SK-N-SH (cell line): ENCODE data around the gene KBTBD3.

ENCODE experiments used
- CHD2 ChIP-seq: fragments of 150-350 bp; IDR thresholded peaks from 2 replicates; pipeline ENCODE4 v1.6.1; 2018; ENCODE audit warnings: low read length; ENCODE audit not compliant: partially characterized antibody
- CTCF ChIP-seq: fragments of 200-600 bp; sonication (generic); IDR thresholded peaks from 2 replicates; pipeline ENCODE4 v1.6.1; 2017; ENCODE audit warnings: antibody characterized with exemption, mild to moderate bottlenecking, moderate library complexity
- ELF1 ChIP-seq: IDR thresholded peaks from 2 replicates; pipeline ENCODE4 v1.4.0; 2012
- EZH2phosphoT487 ChIP-seq: fragments of 200-600 bp; sonication (generic); IDR thresholded peaks from 2 replicates; pipeline ENCODE4 v1.6.1; 2017; ENCODE audit warnings: low read depth, mixed run types, mild to moderate bottlenecking, antibody characterized with exemption, moderate library complexity, borderline replicate concordance
- FOSL2 ChIP-seq: IDR thresholded peaks from 2 replicates; pipeline ENCODE4 v1.4.0; 2012; ENCODE audit warnings: low read depth, mild to moderate bottlenecking, moderate library complexity, borderline replicate concordance
- MAX ChIP-seq: IDR thresholded peaks from 2 replicates; pipeline ENCODE4 v1.4.0; 2012; ENCODE audit warnings: low read depth
- POLR2AphosphoS5 ChIP-seq: IDR thresholded peaks from 2 replicates; pipeline ENCODE4 v1.6.1; 2012; ENCODE audit warnings: low read depth, low read length
- RAD21 ChIP-seq: IDR thresholded peaks from 2 replicates; pipeline ENCODE4 v1.6.1; 2012; ENCODE audit warnings: mild to moderate bottlenecking, low read length
- RCOR1 ChIP-seq: fragments of 150-350 bp; IDR thresholded peaks from 2 replicates; pipeline ENCODE4 v1.6.1; 2017; ENCODE audit warnings: antibody characterized with exemption, low read length
- REST ChIP-seq: IDR thresholded peaks from 2 replicates; pipeline ENCODE4 v1.6.1; 2012; ENCODE audit warnings: mild to moderate bottlenecking, low read depth, low read length, moderate library complexity
- RFX5 ChIP-seq: IDR thresholded peaks from 2 replicates; pipeline ENCODE4 v1.6.1; 2012; ENCODE audit warnings: mild to moderate bottlenecking, improper control_type of control experiment, low read length
- RXRA ChIP-seq: IDR thresholded peaks from 2 replicates; pipeline ENCODE4 v1.4.0; 2012; ENCODE audit warnings: low read depth, mild to moderate bottlenecking, borderline replicate concordance
- TCF12 ChIP-seq: IDR thresholded peaks from 2 replicates; pipeline ENCODE4 v1.4.0; 2012
- YY1 ChIP-seq: IDR thresholded peaks from 2 replicates; pipeline ENCODE4 v1.4.0; 2012; ENCODE audit warnings: low read depth, mild to moderate bottlenecking

GRCh38 chr11:106030609-106031008 is 46.5 kb downstream of the KBTBD3 start:
- TF ChIP-seq CTCF, result no peak
- no peak for TF ChIP-seq RXRA
- no peak for TF ChIP-seq POLR2AphosphoS5
- TF ChIP-seq MAX, result no peak
- TF ChIP-seq RAD21, result no peak
- TF ChIP-seq RFX5, result no peak
- no peak for TF ChIP-seq REST
- TF ChIP-seq ELF1, result no peak
- no peak for TF ChIP-seq RCOR1
- no peak for TF ChIP-seq TCF12
- no peak for TF ChIP-seq CHD2
- TF ChIP-seq YY1, result no peak
- no peak for TF ChIP-seq EZH2phosphoT487
- TF ChIP-seq FOSL2, result no peak
